Measurements from ENCODE around the gene KIF3B.
"Not testable (repeated sequence)": the region's sequence is repeated elsewhere in the genome, so short reads cannot be mapped to it uniquely, and the experiment has no call there.

- not testable (repeated sequence) for TF ChIP-seq POLR2AphosphoS5 (IDR thresholded peaks at IDR 0.05; ENCODE audit: low read depth); CTCF (IDR thresholded peaks at IDR 0.05; ENCODE audit: insufficient read depth, low read length)
Measured at GRCh38 chr20:32341053-32341452, 63.6 kb downstream of the KIF3B start.

All from HL-60 (cell line).